PC-3 (cell line): ENCODE data around the gene NRXN2.

Experiments
- EZH2 ChIP-seq: fragments of 300-600 bp; sonication (generic); IDR thresholded peaks from one replicate; pipeline ENCODE4 v1.6.1; 2017; ENCODE audit warnings: antibody characterized with exemption, mild to moderate bottlenecking, low read length; ENCODE audit not compliant: unreplicated experiment
- EZH2phosphoT487 ChIP-seq: fragments of 300-600 bp; sonication (generic); IDR thresholded peaks from 2 replicates; pipeline ENCODE4 v1.6.1; 2018; ENCODE audit warnings: mild to moderate bottlenecking, antibody characterized with exemption, low read length, borderline replicate concordance
- TF ChIP-seq, protein P1 (sequence below): fragments of 300-600 bp; sonication (generic); conservative IDR thresholded peaks from 2 replicates; pipeline ENCODE4 v1.5.1; 2017; ENCODE audit warnings: antibody characterized with exemption, low read depth, mild to moderate bottlenecking, low read length

GRCh38 chr11:64765851-64766665, 43.1 kb upstream of the NRXN2 start:
- TF ChIP-seq, protein P1, sequence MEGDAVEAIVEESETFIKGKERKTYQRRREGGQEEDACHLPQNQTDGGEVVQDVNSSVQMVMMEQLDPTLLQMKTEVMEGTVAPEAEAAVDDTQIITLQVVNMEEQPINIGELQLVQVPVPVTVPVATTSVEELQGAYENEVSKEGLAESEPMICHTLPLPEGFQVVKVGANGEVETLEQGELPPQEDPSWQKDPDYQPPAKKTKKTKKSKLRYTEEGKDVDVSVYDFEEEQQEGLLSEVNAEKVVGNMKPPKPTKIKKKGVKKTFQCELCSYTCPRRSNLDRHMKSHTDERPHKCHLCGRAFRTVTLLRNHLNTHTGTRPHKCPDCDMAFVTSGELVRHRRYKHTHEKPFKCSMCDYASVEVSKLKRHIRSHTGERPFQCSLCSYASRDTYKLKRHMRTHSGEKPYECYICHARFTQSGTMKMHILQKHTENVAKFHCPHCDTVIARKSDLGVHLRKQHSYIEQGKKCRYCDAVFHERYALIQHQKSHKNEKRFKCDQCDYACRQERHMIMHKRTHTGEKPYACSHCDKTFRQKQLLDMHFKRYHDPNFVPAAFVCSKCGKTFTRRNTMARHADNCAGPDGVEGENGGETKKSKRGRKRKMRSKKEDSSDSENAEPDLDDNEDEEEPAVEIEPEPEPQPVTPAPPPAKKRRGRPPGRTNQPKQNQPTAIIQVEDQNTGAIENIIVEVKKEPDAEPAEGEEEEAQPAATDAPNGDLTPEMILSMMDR = no peak
- no peak for TF ChIP-seq EZH2phosphoT487
- no peak for TF ChIP-seq EZH2
